ENCODE measurements around the gene RPS16. TPM values are rescaled to one million over a fixed set of nuclear protein-coding genes. Genes with fewer than 3 reads are reported as not detected.
A peak's percentile ranks its signal among the peaks of the same experiment; 100 is the strongest.
"Not testable (repeated sequence)": the region's sequence is repeated elsewhere in the genome, so short reads cannot be mapped to it uniquely, and the experiment has no call there.

RPS16 gene
- total RNA-seq, 1 donor from 2014 or later = 3,724 TPM

GRCh38 chr19:39480337-39481228 lies 44.8 kb upstream of the RPS16 start, which contains the start of gene TIMM50:
TIMM50 (plus strand) TSS chr19:39480838; CDS start chr19:39480854, 16 bp downstream.
- peaks cover 25% of the 10 kb centered on the region for H3K4me1 ChIP-seq
- no peak for TF ChIP-seq CTCF (IDR thresholded peaks at IDR 0.05)
- peak in 1 of 2 donors; percentile 50 for TF ChIP-seq POLR2A (IDR thresholded peaks at IDR 0.05)
- peak; percentile 90 to 97 for TF ChIP-seq POLR2AphosphoS5 (IDR thresholded peaks at IDR 0.05; ENCODE audit: insufficient read depth in 1 of 2, low read depth in 1 of 2)
- peak in 1 of 2 donors; percentile 92 for DNase-seq (ENCODE audit: extremely low spot score in 2 of 2)
- H3K4me3 ChIP-seq = peak within 1 kb of the TSS; percentile 72 to 79
- peaks cover 0 to 23% of the 10 kb centered on the region in 2 donors for H3K36me3 ChIP-seq
- intact Hi-C loops (cut with DNase I) = no loop called here
- H3K27me3 ChIP-seq = no peaks in the 10 kb centered on the region
- H3K9me3 ChIP-seq = no peaks in the 10 kb centered on the region
- H3K27ac ChIP-seq = peak within 1 kb of the TSS; percentile 78

GRCh38 chr19:39479916-39480315 lies 44.2 kb upstream of the RPS16 start:
- Histone ChIP-seq H3K4me1 (peaks cover 25% of the 10 kb centered on the region), H3K27me3 (no peaks in the 10 kb centered on the region), H3K36me3 (peaks cover 0 to 25% of the 10 kb centered on the region in 2 donors), H3K27ac (peak overlapping the region; percentile 78), H3K4me3 (peak overlapping the region; percentile 72 to 79), H3K9me3 (no peaks in the 10 kb centered on the region)
- TF ChIP-seq POLR2AphosphoS5 (IDR thresholded peaks at IDR 0.05; ENCODE audit: insufficient read depth in 1 of 2, low read depth in 1 of 2) = no peak
- no peak for TF ChIP-seq POLR2A (IDR thresholded peaks at IDR 0.05)
- no peak for TF ChIP-seq CTCF (IDR thresholded peaks at IDR 0.05)
- intact Hi-C loops (cut with DNase I) = loop anchor here (5.0 to 10.0 kb wide), 2 partner anchors 52 to 355 kb away; partner anchors contain the start of genes EID2B and PAK4
- DNase-seq (ENCODE audit: extremely low spot score in 2 of 2) = no peak

GRCh38 chr19:39479319-39479801 lies 43.6 kb upstream of the RPS16 start:
- H3K27ac ChIP-seq = not testable (repeated sequence)
- peaks cover 0 to 28% of the 10 kb centered on the region in 2 donors for H3K36me3 ChIP-seq
- intact Hi-C loops (cut with DNase I) = loop anchor here (5.0 to 10.0 kb wide), 2 partner anchors 53 to 355 kb away; partner anchors contain the start of genes EID2B and PAK4

GRCh38 chr19:39475748-39476147 lies 40.0 kb upstream of the RPS16 start:
- H3K27ac ChIP-seq = no peak overlapping the region
- H3K9me3 ChIP-seq = no peaks in the 10 kb centered on the region
- intact Hi-C loops (cut with DNase I) = loop anchor here (5.0 to 10.0 kb wide), 2 partner anchors 57 to 351 kb away; partner anchors contain the start of genes EID2B and PAK4
- H3K27me3 ChIP-seq = no peaks in the 10 kb centered on the region
- H3K36me3 ChIP-seq = peaks cover 4 to 60% of the 10 kb centered on the region in 2 donors
- H3K4me1 ChIP-seq = peaks cover 7% of the 10 kb centered on the region
- no peak for DNase-seq (ENCODE audit: extremely low spot score in 2 of 2)
- no peak overlapping the region for H3K4me3 ChIP-seq
- TF ChIP-seq POLR2AphosphoS5 (IDR thresholded peaks at IDR 0.05; ENCODE audit: insufficient read depth in 1 of 2, low read depth in 1 of 2) = no peak
- TF ChIP-seq CTCF (IDR thresholded peaks at IDR 0.05) = no peak
- no peak for TF ChIP-seq POLR2A (IDR thresholded peaks at IDR 0.05)

More at GRCh38 chr19:39479319-39479801, 43.6 kb upstream of the RPS16 start:
- H3K27me3 ChIP-seq; H3K4me3 ChIP-seq; H3K9me3 ChIP-seq; DNase-seq (ENCODE audit: extremely low spot score in 2 of 2): not testable (repeated sequence)
- H3K4me1 ChIP-seq = peaks cover 25% of the 10 kb centered on the region

- intact Hi-C loops (cut with DNase I) = loop anchor here (10.0 kb wide), 1 partner anchor 349 kb away; the partner anchor contains the start of gene PAK4
- H3K9me3 ChIP-seq = no peaks in the 10 kb centered on the region
- peaks cover 4 to 76% of the 10 kb centered on the region in 2 donors for H3K36me3 ChIP-seq
- no peaks in the 10 kb centered on the region for H3K4me1 ChIP-seq
- DNase-seq (ENCODE audit: extremely low spot score in 2 of 2) = no peak
- no peaks in the 10 kb centered on the region for H3K27me3 ChIP-seq
- TF ChIP-seq POLR2A (IDR thresholded peaks at IDR 0.05) (no peak), CTCF (IDR thresholded peaks at IDR 0.05) (peak; percentile 37 to 56 (median 54))
- no peak overlapping the region for H3K4me3 ChIP-seq
- H3K27ac ChIP-seq = no peak overlapping the region
Measured at GRCh38 chr19:39474139-39474620, 38.4 kb upstream of the RPS16 start.

All from vagina (tissue), 2 donors.